Stimulated activated CD4-positive, alpha-beta T cell treated with anti-CD3 and anti-CD28 coated beads, Interleukin-12 subunit alpha, Interleukin-12 subunit beta, amount 100 ng/mL, for 24 hours (primary cell): ENCODE results near the gene ELK4.
"Not testable (repeated sequence)": the region's sequence is repeated elsewhere in the genome, so short reads cannot be mapped to it uniquely, and the experiment has no call there.

Experiments used
- DNase-seq, 2 experiments: peaks; one replicate each; pipeline ENCODE4 v3.0.0-alpha.2; 2020; ENCODE audit warnings: low read depth in 2 of 2

ELK4 gene

GRCh38 chr1:205664399-205665017 is 32.7 kb upstream of the ELK4 start:
- no peak for DNase-seq

GRCh38 chr1:205663286-205663936 is 31.6 kb upstream of the ELK4 start:
- DNase-seq = no peak

GRCh38 chr1:205662791-205663190 is 31.0 kb upstream of the ELK4 start:
- no peak for DNase-seq

GRCh38 chr1:205662135-205662738 is 30.4 kb upstream of the ELK4 start:
- DNase-seq = no peak

- no peak for DNase-seq
These were observed 29.8 kb upstream of the ELK4 start for GRCh38 chr1:205661429-205662134.

GRCh38 chr1:205660361-205660760 is 28.6 kb upstream of the ELK4 start:
- no peak for DNase-seq

- peak; percentile 52 to 72 for DNase-seq
These were observed 27.3 kb upstream of the ELK4 start for GRCh38 chr1:205658943-205659581.

GRCh38 chr1:205656236-205656635 is 24.4 kb upstream of the ELK4 start:
- DNase-seq = no peak

GRCh38 chr1:205652984-205653383 is 21.2 kb upstream of the ELK4 start:
- DNase-seq = no peak

- DNase-seq = no peak
These were observed 18.4 kb upstream of the ELK4 start for GRCh38 chr1:205650241-205650640.

GRCh38 chr1:205645519-205645918 is 13.7 kb upstream of the ELK4 start:
- no peak for DNase-seq

GRCh38 chr1:205642679-205643307 is 11.0 kb upstream of the ELK4 start:
- DNase-seq = no peak

GRCh38 chr1:205639567-205639966 is 7.8 kb upstream of the ELK4 start:
- no peak for DNase-seq

- no peak for DNase-seq
These were observed 6.2 kb upstream of the ELK4 start for GRCh38 chr1:205637854-205638468.

- no peak for DNase-seq
These were observed 4.9 kb upstream of the ELK4 start for GRCh38 chr1:205636732-205637131.

- DNase-seq = not testable (repeated sequence)
These were observed 4.3 kb upstream of the ELK4 start for GRCh38 chr1:205636138-205636530.

- DNase-seq = no peak
These were observed 1.7 kb upstream of the ELK4 start for GRCh38 chr1:205633421-205633976.

- no peak for DNase-seq
These were observed 908 bp upstream of the ELK4 start for GRCh38 chr1:205632669-205633169.

- peak; percentile 62 to 70 for DNase-seq
These were observed 622 bp downstream of the ELK4 start for GRCh38 chr1:205631010-205631767.

- no peak for DNase-seq
These were observed 1.2 kb downstream of the ELK4 start for GRCh38 chr1:205630651-205631009.
